Fibroblast of lung (primary cell): ENCODE measurements around the gene GPR143.

ENCODE experiments used
- EZH2 ChIP-seq: IDR thresholded peaks from 2 replicates; pipeline ENCODE4 v1.5.1; 2012; ENCODE audit warnings: low read length, control low read depth, mild to moderate bottlenecking; ENCODE audit errors: missing control alignments
- TF ChIP-seq, protein P1 (sequence below), 2 donors: IDR thresholded peaks in 1 of 2; conservative IDR thresholded peaks in 1 of 2; 1 replicate in 1 of 2; 2 replicates in 1 of 2; pipeline ENCODE4 v1.5.1; 2011 to 2012; ENCODE audit warnings: low read length in 2 of 2, control low read depth in 1 of 2, inconsistent platforms in 1 of 2, low read depth in 1 of 2, mild to moderate bottlenecking in 1 of 2

DNA sequence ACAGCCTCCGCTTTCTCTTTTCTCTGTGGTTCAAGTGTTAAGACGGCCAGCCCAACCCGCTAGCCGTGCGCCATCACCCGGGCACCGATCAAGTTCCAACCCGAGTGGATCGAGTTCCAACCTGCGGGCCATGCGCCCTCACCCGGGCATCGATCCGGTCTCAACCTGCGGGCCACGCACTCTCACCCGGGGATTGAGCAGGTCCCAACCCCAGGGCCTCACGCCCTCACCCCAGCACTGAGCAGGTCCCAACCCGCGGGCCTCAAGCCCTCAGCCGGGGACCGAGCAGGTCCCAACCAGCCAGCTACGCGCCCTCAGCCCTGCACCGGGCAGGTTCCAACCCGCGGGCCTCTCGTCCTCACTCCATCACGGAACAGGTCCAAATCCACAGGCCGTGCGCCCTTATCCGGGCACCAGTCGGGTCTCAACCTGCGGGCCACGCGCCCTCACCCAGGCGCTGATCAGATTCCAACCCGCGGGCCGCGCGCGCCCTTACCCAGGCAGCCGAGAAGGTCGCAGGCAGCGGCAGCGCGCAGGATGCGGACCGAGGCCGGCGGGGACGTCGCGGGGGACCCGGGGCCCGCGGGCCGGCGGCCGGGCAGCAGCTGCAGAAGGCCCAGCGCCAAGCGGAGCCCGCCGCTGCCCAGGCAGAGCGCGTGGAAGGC, 443 bp downstream of the GPR143 start:
- TF ChIP-seq, protein P1, sequence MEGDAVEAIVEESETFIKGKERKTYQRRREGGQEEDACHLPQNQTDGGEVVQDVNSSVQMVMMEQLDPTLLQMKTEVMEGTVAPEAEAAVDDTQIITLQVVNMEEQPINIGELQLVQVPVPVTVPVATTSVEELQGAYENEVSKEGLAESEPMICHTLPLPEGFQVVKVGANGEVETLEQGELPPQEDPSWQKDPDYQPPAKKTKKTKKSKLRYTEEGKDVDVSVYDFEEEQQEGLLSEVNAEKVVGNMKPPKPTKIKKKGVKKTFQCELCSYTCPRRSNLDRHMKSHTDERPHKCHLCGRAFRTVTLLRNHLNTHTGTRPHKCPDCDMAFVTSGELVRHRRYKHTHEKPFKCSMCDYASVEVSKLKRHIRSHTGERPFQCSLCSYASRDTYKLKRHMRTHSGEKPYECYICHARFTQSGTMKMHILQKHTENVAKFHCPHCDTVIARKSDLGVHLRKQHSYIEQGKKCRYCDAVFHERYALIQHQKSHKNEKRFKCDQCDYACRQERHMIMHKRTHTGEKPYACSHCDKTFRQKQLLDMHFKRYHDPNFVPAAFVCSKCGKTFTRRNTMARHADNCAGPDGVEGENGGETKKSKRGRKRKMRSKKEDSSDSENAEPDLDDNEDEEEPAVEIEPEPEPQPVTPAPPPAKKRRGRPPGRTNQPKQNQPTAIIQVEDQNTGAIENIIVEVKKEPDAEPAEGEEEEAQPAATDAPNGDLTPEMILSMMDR (conservative IDR thresholded peaks at IDR 0.05 in 1 of 2, IDR thresholded peaks at IDR 0.05 in 1 of 2; ENCODE audit: low read depth in 1 of 2, low read length in 2 of 2) = no peak
- no peak for TF ChIP-seq EZH2
